Ascending aorta (tissue), 2 donors: Measurements from ENCODE around the gene AUTS2. TPM values are rescaled to one million over a fixed set of nuclear protein-coding genes. Genes with fewer than 3 reads are reported as not detected.

ENCODE experiments used
- DNase-seq, 2 donors: peaks; one replicate each; pipeline ENCODE4 v3.0.0-alpha.2; 2019; ENCODE audit warnings: low spot score in 2 of 2
- H3K27ac ChIP-seq, 2 donors: fragments of 200-600 bp; sonication (generic); one replicate each; pipeline ENCODE4 v1.5.1; 2016 to 2017; ENCODE audit warnings: mild to moderate bottlenecking in 1 of 2
- H3K27me3 ChIP-seq: fragments of 200-600 bp; sonication (generic); one replicate; pipeline ENCODE4 v1.5.1; 2017
- H3K36me3 ChIP-seq, 2 donors: fragments of 200-600 bp; sonication (generic); one replicate each; pipeline ENCODE4 v1.5.1; 2016
- H3K4me1 ChIP-seq, 2 donors: fragments of 200-600 bp; sonication (generic); one replicate each; pipeline ENCODE4 v1.5.1; 2016 to 2017; ENCODE audit warnings: mild to moderate bottlenecking in 1 of 2
- H3K4me3 ChIP-seq, 2 donors: fragments of 200-600 bp; sonication (generic); one replicate each; pipeline ENCODE4 v1.5.1; 2016 to 2017; ENCODE audit warnings: mild to moderate bottlenecking in 1 of 2
- H3K9me3 ChIP-seq, 2 donors: fragments of 200-600 bp; sonication (generic); one replicate each; pipeline ENCODE4 v1.5.1; 2016
- intact Hi-C: fragments of 100-400 bp; cut with DNase I; formaldehyde crosslinking; loops from one replicate; pipeline ENCODE4 v1.15.1; 2023
- total RNA-seq: library from RNA; depleted of rRNA; stranded (reverse); fragments of >200 nt; gene quantifications from one replicate; pipeline ENCODE4 v1.1.0, GENCODE V29; 2016
- TF ChIP-seq, protein P1 (sequence below), 3 experiments: fragments of 200-600 bp in 2 of 3; fragments of 450-650 bp in 1 of 3; sonication (generic) in 2 of 3; IDR thresholded peaks; one replicate each; pipeline ENCODE4 v1.5.1; 2016 to 2019; ENCODE audit warnings: antibody characterized with exemption in 3 of 3, mild to moderate bottlenecking in 1 of 3, moderate library complexity in 1 of 3

The AUTS2 gene
- total RNA-seq, 1 donor from 2014 or later, result 90.4 TPM

DNA sequence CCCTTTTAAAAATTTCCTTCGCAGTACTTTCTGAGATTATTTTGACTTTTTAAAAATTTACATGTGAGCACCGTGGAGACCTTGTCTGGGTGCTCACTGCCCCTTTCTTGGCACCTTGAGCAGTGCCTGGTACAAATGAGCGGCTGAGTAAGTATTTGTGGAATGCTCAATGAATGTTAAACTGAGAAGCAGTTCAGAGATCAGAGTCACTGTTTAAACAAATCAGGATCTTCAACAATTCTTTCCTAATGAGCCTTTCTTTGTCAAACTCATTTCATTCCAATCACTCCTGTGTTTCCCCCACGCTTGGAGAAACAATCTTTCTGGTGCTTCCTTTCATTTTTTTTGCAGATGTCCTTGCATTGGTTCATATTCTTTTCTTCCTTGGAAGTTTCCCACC is 922.3 kb downstream of the AUTS2 start:
- H3K4me3 ChIP-seq, result no peak overlapping the region
- peaks cover 4 to 12% of the 10 kb centered on the region in 2 donors for H3K4me1 ChIP-seq
- DNase-seq, result no peak
- no peaks in the 10 kb centered on the region for H3K36me3 ChIP-seq
- no peaks in the 10 kb centered on the region for H3K9me3 ChIP-seq
- H3K27me3 ChIP-seq, result no peaks in the 10 kb centered on the region
- TF ChIP-seq, protein P1, sequence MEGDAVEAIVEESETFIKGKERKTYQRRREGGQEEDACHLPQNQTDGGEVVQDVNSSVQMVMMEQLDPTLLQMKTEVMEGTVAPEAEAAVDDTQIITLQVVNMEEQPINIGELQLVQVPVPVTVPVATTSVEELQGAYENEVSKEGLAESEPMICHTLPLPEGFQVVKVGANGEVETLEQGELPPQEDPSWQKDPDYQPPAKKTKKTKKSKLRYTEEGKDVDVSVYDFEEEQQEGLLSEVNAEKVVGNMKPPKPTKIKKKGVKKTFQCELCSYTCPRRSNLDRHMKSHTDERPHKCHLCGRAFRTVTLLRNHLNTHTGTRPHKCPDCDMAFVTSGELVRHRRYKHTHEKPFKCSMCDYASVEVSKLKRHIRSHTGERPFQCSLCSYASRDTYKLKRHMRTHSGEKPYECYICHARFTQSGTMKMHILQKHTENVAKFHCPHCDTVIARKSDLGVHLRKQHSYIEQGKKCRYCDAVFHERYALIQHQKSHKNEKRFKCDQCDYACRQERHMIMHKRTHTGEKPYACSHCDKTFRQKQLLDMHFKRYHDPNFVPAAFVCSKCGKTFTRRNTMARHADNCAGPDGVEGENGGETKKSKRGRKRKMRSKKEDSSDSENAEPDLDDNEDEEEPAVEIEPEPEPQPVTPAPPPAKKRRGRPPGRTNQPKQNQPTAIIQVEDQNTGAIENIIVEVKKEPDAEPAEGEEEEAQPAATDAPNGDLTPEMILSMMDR (IDR thresholded peaks at IDR 0.05), result no peak
- intact Hi-C loops, result no loop called here
- H3K27ac ChIP-seq, result no peak overlapping the region

DNA sequence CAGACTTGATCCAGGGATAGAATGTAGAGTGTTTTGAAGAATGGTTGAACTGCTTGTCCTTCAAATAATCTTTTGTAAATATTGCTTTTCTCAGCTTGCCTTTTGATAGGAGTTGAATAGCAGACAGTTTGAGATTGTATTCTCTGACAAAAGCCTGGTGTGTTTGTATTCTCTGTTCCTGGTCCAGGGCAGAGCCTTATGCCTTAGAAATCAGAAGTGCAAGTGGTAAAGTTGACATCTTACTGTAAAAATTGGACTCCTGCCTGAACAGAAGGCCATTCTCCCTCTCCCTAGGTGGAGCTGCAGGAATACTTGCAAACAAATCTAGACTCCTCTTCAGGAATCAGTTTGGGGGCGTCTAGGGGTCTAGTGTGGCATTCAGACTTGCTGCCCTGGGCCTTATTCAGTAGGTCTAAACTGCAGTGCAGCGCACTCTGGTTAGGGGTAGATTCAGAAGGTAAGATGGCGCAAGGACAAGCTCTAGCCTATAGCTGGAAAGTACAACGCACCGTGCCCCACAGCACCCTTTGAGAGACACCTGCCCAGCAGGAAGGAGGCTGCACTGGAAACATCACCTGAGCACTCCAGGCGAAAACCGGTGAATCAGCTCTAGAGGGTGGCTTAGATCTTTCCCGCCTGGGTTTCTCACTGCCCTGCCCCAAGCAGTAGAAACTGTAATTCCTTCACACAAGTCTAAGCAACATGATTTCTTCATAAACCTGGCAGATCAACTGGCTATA is 925.1 kb downstream of the AUTS2 start:
- H3K4me1 ChIP-seq, result peaks cover 4 to 12% of the 10 kb centered on the region in 2 donors
- H3K27ac ChIP-seq, result no peak overlapping the region
- intact Hi-C loops, result no loop called here
- TF ChIP-seq, protein P1 (IDR thresholded peaks at IDR 0.05), result no peak
- no peak for DNase-seq
- no peaks in the 10 kb centered on the region for H3K9me3 ChIP-seq
- no peaks in the 10 kb centered on the region for H3K36me3 ChIP-seq
- no peaks in the 10 kb centered on the region for H3K27me3 ChIP-seq
- no peak overlapping the region for H3K4me3 ChIP-seq

DNA sequence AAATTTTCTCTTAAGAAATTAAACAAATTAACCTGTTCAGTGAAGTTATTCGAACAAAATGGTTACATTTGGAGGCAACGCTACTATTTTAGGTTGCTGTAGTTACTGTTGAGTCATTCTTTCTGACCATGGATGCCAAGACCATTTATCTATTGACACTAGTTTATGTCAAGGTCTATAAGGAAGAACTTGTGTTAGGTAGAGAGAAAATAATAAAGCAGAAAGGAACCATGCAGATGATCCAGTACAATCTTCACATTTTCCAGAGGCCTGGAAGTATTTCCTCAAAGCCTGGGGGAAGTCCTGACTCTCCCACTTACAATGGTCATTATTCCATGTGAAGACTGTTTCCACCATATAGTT is 925.7 kb downstream of the AUTS2 start:
- no peaks in the 10 kb centered on the region for H3K9me3 ChIP-seq
- TF ChIP-seq, protein P1 (IDR thresholded peaks at IDR 0.05), result no peak
- H3K36me3 ChIP-seq, result no peaks in the 10 kb centered on the region
- no peak overlapping the region for H3K27ac ChIP-seq
- intact Hi-C loops, result no loop called here
- H3K4me1 ChIP-seq, result peaks cover 4 to 12% of the 10 kb centered on the region in 2 donors
- DNase-seq, result no peak
- no peaks in the 10 kb centered on the region for H3K27me3 ChIP-seq
- no peak overlapping the region for H3K4me3 ChIP-seq

DNA sequence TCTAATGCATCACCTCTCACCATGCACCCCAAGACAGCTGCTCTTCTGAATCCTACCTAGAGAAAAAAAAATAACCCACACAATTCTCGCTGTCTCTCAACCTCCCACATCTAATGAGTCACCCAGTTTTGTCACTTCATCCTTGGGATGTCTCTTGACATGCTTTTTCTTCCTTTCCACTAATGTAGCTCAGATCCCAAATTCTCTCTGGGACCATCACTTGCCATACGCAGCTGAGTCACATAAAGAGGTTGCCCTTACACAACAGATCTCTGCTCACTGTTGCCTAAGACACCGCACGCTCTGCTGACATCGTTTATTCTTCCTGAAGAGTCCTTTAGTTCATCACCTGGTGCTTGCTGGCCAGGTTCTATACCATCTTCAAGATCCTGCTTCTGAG is 927.7 kb downstream of the AUTS2 start:
- peaks cover 0 to 3% of the 10 kb centered on the region in 2 donors for H3K4me1 ChIP-seq
- no peak overlapping the region for H3K27ac ChIP-seq
- no peak overlapping the region for H3K4me3 ChIP-seq
- no peaks in the 10 kb centered on the region for H3K9me3 ChIP-seq
- no peak for DNase-seq
- no peaks in the 10 kb centered on the region for H3K27me3 ChIP-seq
- intact Hi-C loops, result no loop called here
- TF ChIP-seq, protein P1 (IDR thresholded peaks at IDR 0.05), result no peak
- no peaks in the 10 kb centered on the region for H3K36me3 ChIP-seq

DNA sequence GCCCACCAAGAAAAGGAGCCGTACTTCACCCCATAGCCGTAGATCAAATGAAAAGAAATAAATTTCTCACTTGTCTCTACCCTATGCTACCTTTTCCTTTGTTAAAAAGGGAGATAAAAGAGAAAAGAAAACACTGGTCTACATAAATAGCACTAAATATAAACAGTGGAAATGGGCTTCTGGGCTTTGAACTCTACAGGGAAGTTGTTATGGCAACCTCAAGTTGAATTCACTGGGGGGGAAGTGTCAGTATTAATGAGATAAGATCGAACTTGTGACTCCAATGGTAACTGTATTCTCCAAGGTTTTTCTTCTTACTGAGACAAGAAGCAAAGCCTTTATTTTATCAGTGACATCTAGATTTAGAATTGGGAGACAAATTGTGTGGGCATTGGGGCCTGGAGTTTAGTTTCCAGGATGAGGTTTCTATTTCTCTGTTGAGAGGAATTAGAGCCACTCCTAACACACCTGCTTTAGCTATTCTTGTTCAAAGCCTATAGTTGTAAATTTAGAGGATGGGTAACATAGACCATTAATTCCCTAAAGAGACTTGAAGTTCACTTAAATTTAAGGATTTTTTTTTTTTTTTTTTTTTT is 929.3 kb downstream of the AUTS2 start:
- no peaks in the 10 kb centered on the region for H3K36me3 ChIP-seq
- intact Hi-C loops, result no loop called here
- TF ChIP-seq, protein P1 (IDR thresholded peaks at IDR 0.05), result no peak
- H3K4me1 ChIP-seq, result no peaks in the 10 kb centered on the region
- H3K9me3 ChIP-seq, result no peaks in the 10 kb centered on the region
- H3K27ac ChIP-seq, result no peak overlapping the region
- no peak for DNase-seq
- no peaks in the 10 kb centered on the region for H3K27me3 ChIP-seq
- H3K4me3 ChIP-seq, result no peak overlapping the region
